ENCODE measurements around the gene AIF1L.

GRCh38 chr9:131092548-131093440, 3.5 kb upstream of the AIF1L start:
- TF ChIP-seq, protein P1, sequence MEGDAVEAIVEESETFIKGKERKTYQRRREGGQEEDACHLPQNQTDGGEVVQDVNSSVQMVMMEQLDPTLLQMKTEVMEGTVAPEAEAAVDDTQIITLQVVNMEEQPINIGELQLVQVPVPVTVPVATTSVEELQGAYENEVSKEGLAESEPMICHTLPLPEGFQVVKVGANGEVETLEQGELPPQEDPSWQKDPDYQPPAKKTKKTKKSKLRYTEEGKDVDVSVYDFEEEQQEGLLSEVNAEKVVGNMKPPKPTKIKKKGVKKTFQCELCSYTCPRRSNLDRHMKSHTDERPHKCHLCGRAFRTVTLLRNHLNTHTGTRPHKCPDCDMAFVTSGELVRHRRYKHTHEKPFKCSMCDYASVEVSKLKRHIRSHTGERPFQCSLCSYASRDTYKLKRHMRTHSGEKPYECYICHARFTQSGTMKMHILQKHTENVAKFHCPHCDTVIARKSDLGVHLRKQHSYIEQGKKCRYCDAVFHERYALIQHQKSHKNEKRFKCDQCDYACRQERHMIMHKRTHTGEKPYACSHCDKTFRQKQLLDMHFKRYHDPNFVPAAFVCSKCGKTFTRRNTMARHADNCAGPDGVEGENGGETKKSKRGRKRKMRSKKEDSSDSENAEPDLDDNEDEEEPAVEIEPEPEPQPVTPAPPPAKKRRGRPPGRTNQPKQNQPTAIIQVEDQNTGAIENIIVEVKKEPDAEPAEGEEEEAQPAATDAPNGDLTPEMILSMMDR (optimal IDR thresholded peaks at IDR 0.05 in 1 of 3, IDR thresholded peaks at IDR 0.05 in 1 of 3, conservative IDR thresholded peaks at IDR 0.05 in 1 of 3; ENCODE audit: extremely low read depth in 1 of 3, insufficient read depth in 2 of 3, low read length in 3 of 3): no peak
- TF ChIP-seq EZH2 (IDR thresholded peaks at IDR 0.05; ENCODE audit: low read length): no peak
